ENCODE data around the gene BOC.

The BOC gene

GRCh38 chr3:113269661-113270060 is 58.3 kb downstream of the BOC start:
- in situ Hi-C loops (cut with MboI; ENCODE audit: low sequenced_read_pairs, unreplicated experiment), result no loop called here
- DNase-seq (ENCODE audit: low spot score), result no peak
- TF ChIP-seq, protein P1, sequence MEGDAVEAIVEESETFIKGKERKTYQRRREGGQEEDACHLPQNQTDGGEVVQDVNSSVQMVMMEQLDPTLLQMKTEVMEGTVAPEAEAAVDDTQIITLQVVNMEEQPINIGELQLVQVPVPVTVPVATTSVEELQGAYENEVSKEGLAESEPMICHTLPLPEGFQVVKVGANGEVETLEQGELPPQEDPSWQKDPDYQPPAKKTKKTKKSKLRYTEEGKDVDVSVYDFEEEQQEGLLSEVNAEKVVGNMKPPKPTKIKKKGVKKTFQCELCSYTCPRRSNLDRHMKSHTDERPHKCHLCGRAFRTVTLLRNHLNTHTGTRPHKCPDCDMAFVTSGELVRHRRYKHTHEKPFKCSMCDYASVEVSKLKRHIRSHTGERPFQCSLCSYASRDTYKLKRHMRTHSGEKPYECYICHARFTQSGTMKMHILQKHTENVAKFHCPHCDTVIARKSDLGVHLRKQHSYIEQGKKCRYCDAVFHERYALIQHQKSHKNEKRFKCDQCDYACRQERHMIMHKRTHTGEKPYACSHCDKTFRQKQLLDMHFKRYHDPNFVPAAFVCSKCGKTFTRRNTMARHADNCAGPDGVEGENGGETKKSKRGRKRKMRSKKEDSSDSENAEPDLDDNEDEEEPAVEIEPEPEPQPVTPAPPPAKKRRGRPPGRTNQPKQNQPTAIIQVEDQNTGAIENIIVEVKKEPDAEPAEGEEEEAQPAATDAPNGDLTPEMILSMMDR (IDR thresholded peaks at IDR 0.05; ENCODE audit: borderline replicate concordance, control extremely low read depth, extremely low read depth, insufficient read depth, missing control alignments), result no peak

DNA sequence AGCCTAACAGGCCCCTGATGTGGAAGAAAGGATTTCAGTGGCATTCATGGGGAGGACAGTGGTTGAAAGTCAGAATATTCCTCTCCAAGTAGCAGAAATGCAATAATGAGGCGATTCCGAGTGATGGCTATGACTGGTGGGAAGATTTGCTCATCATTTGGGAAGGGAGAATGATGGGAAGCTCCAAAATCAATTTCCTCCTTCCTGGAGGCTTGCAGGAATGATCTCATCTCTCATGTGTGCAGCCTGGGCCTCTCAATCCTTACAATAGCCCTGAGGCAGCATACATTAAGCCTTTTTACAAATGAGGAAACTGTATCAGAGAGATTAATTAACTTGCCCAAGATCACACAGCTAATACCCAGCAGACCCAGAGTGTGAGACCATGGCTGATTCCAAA is 58.7 kb downstream of the BOC start:
- in situ Hi-C loops (cut with MboI; ENCODE audit: low sequenced_read_pairs, unreplicated experiment), result no loop called here
- no peak for DNase-seq (ENCODE audit: low spot score)
- TF ChIP-seq, protein P1 (IDR thresholded peaks at IDR 0.05; ENCODE audit: borderline replicate concordance, control extremely low read depth, extremely low read depth, insufficient read depth, missing control alignments), result no peak

- no peak for DNase-seq (ENCODE audit: low spot score)
- in situ Hi-C loops (cut with MboI; ENCODE audit: low sequenced_read_pairs, unreplicated experiment), result no loop called here
- TF ChIP-seq, protein P1 (IDR thresholded peaks at IDR 0.05; ENCODE audit: borderline replicate concordance, control extremely low read depth, extremely low read depth, insufficient read depth, missing control alignments), result no peak
These were observed 59.4 kb downstream of the BOC start for GRCh38 chr3:113270786-113271185.

DNA sequence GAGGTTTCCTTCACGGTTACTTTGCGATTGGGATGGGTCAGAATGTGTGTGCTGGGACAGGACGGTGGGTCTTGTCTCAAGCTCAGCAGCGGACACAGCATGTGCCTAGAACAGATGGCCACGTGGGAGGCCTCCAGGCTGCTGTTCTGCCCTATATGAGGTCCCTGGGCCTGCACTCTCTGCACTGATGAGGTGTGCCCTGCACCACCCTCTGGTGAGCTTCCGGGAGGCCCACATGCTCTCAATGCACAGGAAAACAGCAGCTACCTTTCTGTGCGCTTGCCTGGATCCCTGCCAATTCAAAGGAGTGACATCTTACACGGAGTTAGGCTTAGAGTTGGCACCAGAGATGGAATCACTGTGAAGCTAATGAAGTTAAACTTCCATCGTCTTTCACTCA is 59.8 kb downstream of the BOC start:
- no peak for DNase-seq (ENCODE audit: low spot score)
- TF ChIP-seq, protein P1 (IDR thresholded peaks at IDR 0.05; ENCODE audit: borderline replicate concordance, control extremely low read depth, extremely low read depth, insufficient read depth, missing control alignments), result no peak
- in situ Hi-C loops (cut with MboI; ENCODE audit: low sequenced_read_pairs, unreplicated experiment), result no loop called here

DNA sequence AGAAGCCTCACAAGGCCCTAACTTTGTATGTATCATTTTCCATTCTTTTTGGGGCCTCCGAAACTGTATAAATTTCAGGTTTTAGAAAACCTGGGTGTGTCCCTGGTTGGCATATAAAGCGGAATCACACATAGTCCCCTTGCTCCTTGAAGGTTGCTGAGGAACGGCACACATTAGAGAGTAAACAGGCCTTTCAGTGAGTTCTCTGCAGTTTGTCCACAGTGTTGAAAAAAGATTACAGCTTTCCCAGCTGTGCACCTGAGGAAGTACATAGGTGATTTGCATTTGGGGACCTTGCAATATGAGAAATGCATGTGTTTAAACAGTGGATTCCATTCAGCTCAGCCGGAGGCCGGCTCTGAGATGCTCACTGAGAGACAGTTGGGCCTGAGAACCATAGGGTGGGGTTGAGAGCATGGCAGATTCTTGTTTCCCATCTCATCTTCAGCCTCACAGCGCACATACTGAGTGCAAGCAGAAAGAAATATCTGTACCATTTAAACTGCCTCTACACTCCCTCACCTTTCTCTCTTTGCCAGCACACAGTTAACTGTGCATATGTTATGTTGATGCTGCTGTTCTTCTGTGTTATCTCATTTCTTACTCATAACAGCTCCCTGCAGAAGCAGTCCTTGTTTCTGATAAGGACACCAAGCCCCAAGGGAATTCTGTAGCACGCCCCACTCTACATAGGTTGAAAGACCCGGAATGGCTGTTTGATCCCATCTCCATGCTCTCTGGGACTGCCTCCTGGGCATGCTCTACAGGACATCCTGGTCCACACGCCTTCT is 60.4 kb downstream of the BOC start:
- TF ChIP-seq, protein P1 (IDR thresholded peaks at IDR 0.05; ENCODE audit: borderline replicate concordance, control extremely low read depth, extremely low read depth, insufficient read depth, missing control alignments), result no peak
- in situ Hi-C loops (cut with MboI; ENCODE audit: low sequenced_read_pairs, unreplicated experiment), result no loop called here
- DNase-seq (ENCODE audit: low spot score), result no peak

DNA sequence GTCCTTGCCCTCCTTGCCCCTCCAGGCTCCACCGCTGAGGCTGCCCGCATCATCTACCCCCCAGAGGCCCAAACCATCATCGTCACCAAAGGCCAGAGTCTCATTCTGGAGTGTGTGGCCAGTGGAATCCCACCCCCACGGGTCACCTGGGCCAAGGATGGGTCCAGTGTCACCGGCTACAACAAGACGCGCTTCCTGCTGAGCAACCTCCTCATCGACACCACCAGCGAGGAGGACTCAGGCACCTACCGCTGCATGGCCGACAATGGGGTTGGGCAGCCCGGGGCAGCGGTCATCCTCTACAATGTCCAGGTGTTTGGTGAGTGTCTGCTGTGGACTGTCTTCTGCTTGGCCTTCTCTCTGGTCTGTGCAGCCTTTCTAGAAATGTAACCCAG is 61.0 kb downstream of the BOC start:
- in situ Hi-C loops (cut with MboI; ENCODE audit: low sequenced_read_pairs, unreplicated experiment), result no loop called here
- TF ChIP-seq, protein P1 (IDR thresholded peaks at IDR 0.05; ENCODE audit: borderline replicate concordance, control extremely low read depth, extremely low read depth, insufficient read depth, missing control alignments), result no peak
- DNase-seq (ENCODE audit: low spot score), result no peak

Measured in GM13976 (cell line).